HCT116 (cell line): ENCODE data around the gene CD82. TPM values are rescaled to one million over a fixed set of nuclear protein-coding genes. Genes with fewer than 3 reads are reported as not detected.

Experiments
- ATAC-seq: fragments of 200-7000 bp; cut with Tn5 transposase; 2 replicates; pipeline ENCODE4 v1.9.1; 2020; ENCODE audit warnings: mild to moderate bottlenecking, moderate library complexity
- BruUV-seq: library from RNA; stranded (reverse); fragments of 400-500 nt; replicated peaks from 2 replicates; lab custom pipeline; 2021; lab: Mats Ljungman, UMichigan
- CTCF ChIA-PET: fragments of 300-600 bp; sonication (Branson Sonifier 250); formaldehyde crosslinking; loops from one replicate; lab custom pipeline; 2021; ENCODE audit warnings: antibody characterized with exemption; lab: Charles Lee
- POLR2A ChIA-PET: fragments of 300-600, 350-600 bp; sonication (Branson Sonifier 250); formaldehyde crosslinking; loops from one replicate; lab custom pipeline; 2021; ENCODE audit warnings: antibody characterized with exemption; lab: Charles Lee
- RAD21 ChIA-PET, 2 experiments: fragments of 300-600 bp; sonication (Branson Sonifier 250); formaldehyde crosslinking; loops; one replicate each; lab custom pipeline; 2023; ENCODE audit warnings: low total read pairs in 2 of 2; ENCODE audit not compliant: uncharacterized antibody in 2 of 2, unreplicated experiment in 2 of 2, low non-redundant PET in 1 of 2; lab: Charles Lee
- DNase-seq: peaks from one replicate; pipeline ENCODE4 v3.0.0-alpha.2; 2010; ENCODE audit warnings: low read depth, low spot score
- H2AFZ ChIP-seq: fragments of 200-600 bp; shearing (Covaris generic), sonication (generic); 2 replicates; pipeline ENCODE4 v1.6.1; 2017; ENCODE audit warnings: low read depth, mixed run types, mixed read lengths, antibody characterized with exemption, low read length; ENCODE audit not compliant: poor library complexity, severe bottlenecking
- H3K27ac ChIP-seq: 2 replicates; pipeline ENCODE4 v1.5.1; 2012; ENCODE audit warnings: low read depth, low read length
- H3K27me3 ChIP-seq: fragments of 200-600 bp; sonication (generic); 2 replicates; pipeline ENCODE4 v1.6.1; 2016; ENCODE audit warnings: mixed run types, low read length, mixed read lengths; ENCODE audit not compliant: insufficient read depth
- H3K36me3 ChIP-seq, 2 experiments: fragments of 200-500 bp in 1 of 2; fragments of 200-600 bp in 1 of 2; sonication (Bioruptor generic) in 1 of 2; sonication (generic) in 1 of 2; 2 replicates each; pipeline versions ENCODE4 v1.5.1 to v1.6.1; 2014 to 2016; ENCODE audit warnings: low read length in 2 of 2, inconsistent platforms in 1 of 2, mixed read lengths in 1 of 2, mixed run types in 1 of 2; ENCODE audit not compliant: insufficient read depth in 2 of 2, control insufficient read depth in 1 of 2
- H3K4me1 ChIP-seq, 2 experiments: fragments of 200-600 bp in 1 of 2; sonication (generic) in 1 of 2; 2 replicates each; pipeline versions ENCODE4 v1.5.1 to v1.6.1; 2012 to 2017; ENCODE audit warnings: low read length in 2 of 2, inconsistent platforms in 1 of 2, mild to moderate bottlenecking in 1 of 2, mixed read lengths in 1 of 2, mixed run types in 1 of 2, moderate library complexity in 1 of 2; ENCODE audit not compliant: insufficient read depth in 2 of 2, control insufficient read depth in 1 of 2
- H3K4me2 ChIP-seq: fragments of 200-600 bp; sonication (generic); 2 replicates; pipeline ENCODE4 v1.6.1; 2017; ENCODE audit warnings: mixed run types, low read length, mixed read lengths
- H3K4me3 ChIP-seq, 2 experiments: fragments of 200-600 bp in 1 of 2; sonication (generic) in 1 of 2; replicated peaks in 1 of 2; 2 replicates each; pipeline ENCODE4 v1.5.1; 2011 to 2016; ENCODE audit warnings: low read length in 2 of 2, control low read depth in 1 of 2, low read depth in 1 of 2, mild to moderate bottlenecking in 1 of 2, mixed read lengths in 1 of 2, mixed run types in 1 of 2
- H3K79me2 ChIP-seq: fragments of 200-600 bp; sonication (generic); 2 replicates; pipeline ENCODE4 v1.6.1; 2017; ENCODE audit warnings: mild to moderate bottlenecking, mixed run types, low read length, moderate library complexity, mixed read lengths; ENCODE audit not compliant: insufficient read depth
- H3K9ac ChIP-seq: fragments of 200-600 bp; sonication (generic); 2 replicates; pipeline ENCODE4 v1.6.1; 2016; ENCODE audit warnings: low read length, mixed read lengths
- H3K9me2 ChIP-seq: fragments of 200-600 bp; sonication (generic), shearing (Covaris generic); 2 replicates; pipeline ENCODE4 v1.6.1; 2017; ENCODE audit warnings: mixed run types, mild to moderate bottlenecking, moderate library complexity; ENCODE audit not compliant: insufficient read depth
- H3K9me3 ChIP-seq, 2 experiments: fragments of 200-500 bp in 1 of 2; fragments of 200-600 bp in 1 of 2; sonication (Bioruptor generic) in 1 of 2; sonication (generic) in 1 of 2; 2 replicates each; pipeline ENCODE4 v1.6.1; 2014 to 2017; ENCODE audit warnings: low read length in 2 of 2, mixed read lengths in 2 of 2, inconsistent platforms in 1 of 2, low read depth in 1 of 2, mild to moderate bottlenecking in 1 of 2, mixed run types in 1 of 2, moderate library complexity in 1 of 2; ENCODE audit not compliant: control insufficient read depth in 1 of 2, insufficient read depth in 1 of 2
- H4K20me1 ChIP-seq: fragments of 200-600 bp; sonication (generic), shearing (Covaris generic); 2 replicates; pipeline ENCODE4 v1.6.1; 2017; ENCODE audit warnings: mixed run types, mild to moderate bottlenecking, moderate library complexity; ENCODE audit not compliant: insufficient read depth
- ATF3 ChIP-seq: IDR thresholded peaks from 2 replicates; pipeline ENCODE4 v1.6.1; 2012
- CBX3 ChIP-seq: IDR thresholded peaks from 2 replicates; pipeline ENCODE4 v1.6.1; 2012; ENCODE audit warnings: low read depth
- CEBPB ChIP-seq: IDR thresholded peaks from 2 replicates; pipeline ENCODE4 v1.6.1; 2012; ENCODE audit warnings: low read depth
- CTCF ChIP-seq, 3 experiments: fragments of 200-600 bp in 1 of 3; sonication (generic) in 1 of 3; IDR thresholded peaks in 2 of 3; conservative IDR thresholded peaks in 1 of 3; 2 replicates each; pipeline ENCODE4 v1.5.1; 2012 to 2017; ENCODE audit warnings: low read depth in 2 of 3, low read length in 2 of 3, antibody characterized with exemption in 1 of 3, borderline replicate concordance in 1 of 3, control low read depth in 1 of 3, mild to moderate bottlenecking in 1 of 3, mixed read lengths in 1 of 3, mixed run types in 1 of 3, moderate library complexity in 1 of 3; ENCODE audit not compliant: insufficient read depth in 1 of 3
- EGR1 ChIP-seq: IDR thresholded peaks from 2 replicates; pipeline ENCODE4 v1.6.1; 2012; ENCODE audit warnings: low read depth
- ELF1 ChIP-seq: IDR thresholded peaks from 2 replicates; pipeline ENCODE4 v1.6.1; 2012; ENCODE audit warnings: low read depth, borderline replicate concordance
- EZH2 ChIP-seq: fragments of 200-600 bp; sonication (generic); IDR thresholded peaks from 2 replicates; pipeline ENCODE4 v1.6.1; 2017; ENCODE audit warnings: antibody characterized with exemption, mixed run types
- FOSL1 ChIP-seq: IDR thresholded peaks from 2 replicates; pipeline ENCODE4 v1.6.1; 2012; ENCODE audit warnings: low read depth
- JUND ChIP-seq: IDR thresholded peaks from 2 replicates; pipeline ENCODE4 v1.6.1; 2012
- MAX ChIP-seq: IDR thresholded peaks from 2 replicates; pipeline ENCODE4 v1.6.1; 2012
- POLR2AphosphoS5 ChIP-seq: IDR thresholded peaks from 2 replicates; pipeline ENCODE4 v1.6.1; 2011; ENCODE audit warnings: mild to moderate bottlenecking, low read depth, low read length, moderate library complexity
- REST ChIP-seq: IDR thresholded peaks from 2 replicates; pipeline ENCODE4 v1.6.1; 2012; ENCODE audit warnings: low read depth
- SIN3A ChIP-seq: IDR thresholded peaks from 2 replicates; pipeline ENCODE4 v1.6.1; 2012; ENCODE audit warnings: low read depth
- SRF ChIP-seq: IDR thresholded peaks from 2 replicates; pipeline ENCODE4 v1.6.1; 2012; ENCODE audit warnings: low read depth
- TCF7L2 ChIP-seq: IDR thresholded peaks from 2 replicates; pipeline ENCODE4 v1.7.0; 2011; ENCODE audit warnings: borderline replicate concordance, inconsistent platforms; ENCODE audit not compliant: insufficient read depth, insufficient read length; ENCODE audit errors: extremely low read depth
- YY1 ChIP-seq: IDR thresholded peaks from 2 replicates; pipeline ENCODE4 v1.6.1; 2011; ENCODE audit warnings: low read length, low read depth, moderate library complexity, mild to moderate bottlenecking; ENCODE audit not compliant: insufficient replicate concordance; ENCODE audit errors: extremely low read depth
- intact Hi-C: fragments of 100-400 bp; cut with micrococcal nuclease; formaldehyde crosslinking; loops from 2 replicates; pipeline ENCODE4 v1.10.0; 2022
- total RNA-seq: library from RNA; stranded (reverse); gene quantifications from one replicate; pipeline ENCODE4 v1.2.1, GENCODE V29; 2021; ENCODE audit not compliant: unreplicated experiment

CD82 gene
- total RNA-seq, 1 experiment from 2014 or later: 16.7 TPM

- ChIA-PET RAD21 (no interaction called here), POLR2A (no interaction called here), CTCF (no interaction called here)
- intact Hi-C loops: no loop called here
- Histone ChIP-seq H3K79me2 (no peaks in the 10 kb centered on the region), H3K27me3 (no peaks in the 10 kb centered on the region), H4K20me1 (no peaks in the 10 kb centered on the region), H3K27ac (no peak overlapping the region), H2AFZ (no peak overlapping the region), H3K4me3 (no peak overlapping the region), H3K4me2 (no peak overlapping the region), H3K9ac (no peak overlapping the region), H3K9me2 (no peaks in the 10 kb centered on the region), H3K9me3 (no peaks in the 10 kb centered on the region), H3K36me3 (no peaks in the 10 kb centered on the region), H3K4me1 (0 out of 4 replicates have a peak, but pooled peaks cover 0 to 4% of the 10 kb centered on the region in 2 experiments)
- ATAC-seq (no peak), DNase-seq (no peak)
- no peak for TF ChIP-seq JUND
- TF ChIP-seq CTCF (IDR thresholded peaks at IDR 0.05 in 2 of 3, conservative IDR thresholded peaks at IDR 0.05 in 1 of 3; ENCODE audit: borderline replicate concordance in 1 of 3, insufficient read depth in 1 of 3, low read depth in 2 of 3, low read length in 2 of 3): no peak
- TF ChIP-seq ATF3: no peak
- TF ChIP-seq SRF: no peak
- TF ChIP-seq POLR2AphosphoS5: no peak
- no peak for TF ChIP-seq MAX
- TF ChIP-seq CBX3: no peak
- no peak for TF ChIP-seq CEBPB
- no peak for TF ChIP-seq YY1
- no peak for TF ChIP-seq REST
- TF ChIP-seq EZH2: no peak
- TF ChIP-seq FOSL1: no peak
- no peak for TF ChIP-seq SIN3A
- no peak for TF ChIP-seq EGR1
- no peak for TF ChIP-seq ELF1
- no peak for TF ChIP-seq TCF7L2
- no TSS peak for BruUV-seq
These were observed 15.8 kb downstream of the CD82 start for GRCh38 chr11:44581246-44581645.
